Iris pigment epithelial cell (primary cell): ENCODE results near the gene BAG3.
"Not testable (repeated sequence)": the region's sequence is repeated elsewhere in the genome, so short reads cannot be mapped to it uniquely, and the experiment has no call there.

Experiments
- DNase-seq: peaks from one replicate; pipeline ENCODE4 v3.0.0-alpha.2; 2011; ENCODE audit warnings: low read depth

BAG3 gene

GRCh38 chr10:119693262-119693957 is 42.2 kb downstream of the BAG3 start:
- DNase-seq: peak; percentile 36

GRCh38 chr10:119694608-119695007 is 43.4 kb downstream of the BAG3 start:
- DNase-seq: no peak

- no peak for DNase-seq
These were observed 49.3 kb downstream of the BAG3 start for GRCh38 chr10:119700321-119700954.

- DNase-seq: peak; percentile 75
These were observed 50.7 kb downstream of the BAG3 start for GRCh38 chr10:119701861-119702260.

DNA sequence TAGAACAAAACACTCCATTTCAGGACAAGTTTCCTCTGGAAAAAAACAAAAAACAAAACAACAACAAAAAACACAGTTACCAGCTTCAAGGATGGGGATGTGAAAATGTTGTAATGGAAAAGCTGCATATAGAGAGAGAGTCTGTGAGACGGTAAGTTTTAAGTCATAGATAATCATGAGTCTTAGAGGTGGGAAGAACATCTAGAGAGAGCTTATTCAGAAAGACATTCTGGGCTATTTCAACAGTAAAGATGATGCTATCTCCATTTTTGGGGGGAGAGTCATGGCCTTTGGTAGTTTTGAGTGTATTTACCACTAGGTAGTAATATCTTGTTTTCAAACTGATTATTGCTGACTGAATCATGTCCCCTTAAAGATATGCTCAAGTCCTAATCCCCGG is 51.4 kb downstream of the BAG3 start:
- no peak for DNase-seq

DNA sequence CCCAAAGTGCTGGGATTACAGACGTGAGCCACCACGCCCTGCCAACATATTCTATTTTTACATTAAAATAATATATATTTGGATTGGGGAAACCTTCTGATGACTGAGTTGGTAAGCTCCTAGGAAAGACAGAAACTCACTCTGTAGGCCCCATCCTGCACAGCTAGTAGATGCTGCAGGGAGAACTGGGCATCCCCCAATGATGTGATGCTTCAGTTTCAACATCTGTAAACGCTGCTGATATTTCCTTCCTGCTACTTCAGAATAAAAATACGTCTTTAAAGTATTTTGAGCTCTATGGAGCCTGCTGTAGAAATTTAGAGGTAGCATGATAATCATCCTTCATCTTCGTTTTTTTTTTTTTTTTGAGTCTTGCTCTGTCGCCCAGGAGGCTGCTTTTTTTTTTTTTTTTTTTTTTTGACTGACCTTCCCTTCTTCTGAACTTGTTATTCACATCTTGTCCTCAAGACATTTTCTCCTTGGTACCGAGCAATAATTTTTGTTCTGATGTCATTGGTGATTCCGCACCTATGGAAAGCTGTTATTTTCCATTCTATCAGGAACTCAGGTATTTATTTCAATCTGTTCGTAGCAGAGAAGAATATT is 52.8 kb downstream of the BAG3 start:
- no peak for DNase-seq

DNA sequence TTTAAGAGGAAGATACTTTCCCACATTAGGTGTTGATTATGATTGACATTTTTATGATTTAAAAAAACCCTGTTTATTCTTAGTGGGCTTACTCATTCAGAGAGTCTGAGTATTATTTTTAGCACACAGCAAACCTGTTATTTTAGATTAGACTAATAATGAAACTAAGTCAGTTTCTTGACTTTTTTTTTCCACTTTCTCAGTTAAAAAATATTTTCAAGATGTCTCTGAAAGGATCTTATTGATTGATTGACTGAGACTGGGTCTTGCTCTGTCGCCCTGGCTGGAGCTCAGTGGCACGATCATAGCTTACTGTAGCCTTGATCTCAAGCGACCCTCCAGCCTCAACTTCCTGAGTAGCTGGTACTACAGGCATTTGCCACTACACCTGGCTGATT is 54.3 kb downstream of the BAG3 start:
- no peak for DNase-seq

DNA sequence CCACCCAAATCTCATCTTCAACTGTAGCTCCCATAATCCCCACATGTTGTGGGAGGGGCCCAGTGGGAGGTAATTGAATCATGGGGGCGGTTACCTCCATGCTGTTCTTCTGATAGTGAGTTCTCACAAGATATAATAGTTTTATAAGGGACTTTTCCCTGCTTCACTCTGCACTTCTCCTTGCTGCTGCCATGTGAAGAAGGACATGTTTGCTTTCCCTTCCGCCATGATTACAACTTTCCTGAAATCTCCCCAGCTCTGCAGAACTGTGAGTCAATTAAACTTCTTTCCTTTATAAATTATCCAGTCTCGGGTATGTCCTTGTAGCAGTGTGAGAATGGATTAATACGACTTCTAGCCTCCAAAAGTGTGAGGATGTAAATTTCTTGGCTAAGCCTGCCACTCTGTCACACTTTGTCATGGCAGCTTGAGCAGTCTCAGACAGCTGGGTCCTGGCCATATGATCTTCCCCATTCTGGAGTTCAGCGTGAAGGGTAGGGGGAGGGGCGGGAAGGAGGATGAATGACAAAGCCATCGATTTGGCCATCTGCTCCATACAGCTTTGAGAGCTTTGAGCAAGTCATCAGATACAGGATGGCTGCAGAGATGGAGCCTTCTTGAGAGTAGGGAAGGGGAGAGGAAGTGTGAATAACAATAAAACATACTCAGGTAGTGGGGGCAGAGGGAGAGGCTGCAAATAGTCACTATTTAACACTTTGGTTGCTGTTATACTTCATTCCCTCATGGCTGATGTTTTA is 55.5 kb downstream of the BAG3 start:
- no peak for DNase-seq

GRCh38 chr10:119707331-119707730 is 56.2 kb downstream of the BAG3 start:
- DNase-seq: not testable (repeated sequence)

DNA sequence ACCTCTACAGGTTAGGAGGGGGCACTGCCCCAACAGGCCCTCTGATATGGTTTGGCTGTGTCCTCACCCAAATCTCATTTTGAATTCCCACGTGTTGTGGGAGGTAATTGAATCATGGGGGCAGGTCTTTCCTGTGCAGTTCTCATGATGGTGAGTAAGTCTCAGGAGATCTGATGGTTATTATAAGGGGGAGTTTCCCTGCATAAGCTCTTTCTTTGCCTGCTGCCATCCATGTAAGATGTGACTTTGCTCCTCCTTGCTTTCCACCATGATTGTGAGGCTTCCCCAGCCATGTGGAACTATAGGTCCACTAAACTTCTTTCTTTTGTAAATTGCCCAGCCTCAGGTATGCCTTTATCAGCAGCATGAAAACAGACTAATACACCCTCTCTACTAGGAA is 59.8 kb downstream of the BAG3 start:
- DNase-seq: not testable (repeated sequence)

DNA sequence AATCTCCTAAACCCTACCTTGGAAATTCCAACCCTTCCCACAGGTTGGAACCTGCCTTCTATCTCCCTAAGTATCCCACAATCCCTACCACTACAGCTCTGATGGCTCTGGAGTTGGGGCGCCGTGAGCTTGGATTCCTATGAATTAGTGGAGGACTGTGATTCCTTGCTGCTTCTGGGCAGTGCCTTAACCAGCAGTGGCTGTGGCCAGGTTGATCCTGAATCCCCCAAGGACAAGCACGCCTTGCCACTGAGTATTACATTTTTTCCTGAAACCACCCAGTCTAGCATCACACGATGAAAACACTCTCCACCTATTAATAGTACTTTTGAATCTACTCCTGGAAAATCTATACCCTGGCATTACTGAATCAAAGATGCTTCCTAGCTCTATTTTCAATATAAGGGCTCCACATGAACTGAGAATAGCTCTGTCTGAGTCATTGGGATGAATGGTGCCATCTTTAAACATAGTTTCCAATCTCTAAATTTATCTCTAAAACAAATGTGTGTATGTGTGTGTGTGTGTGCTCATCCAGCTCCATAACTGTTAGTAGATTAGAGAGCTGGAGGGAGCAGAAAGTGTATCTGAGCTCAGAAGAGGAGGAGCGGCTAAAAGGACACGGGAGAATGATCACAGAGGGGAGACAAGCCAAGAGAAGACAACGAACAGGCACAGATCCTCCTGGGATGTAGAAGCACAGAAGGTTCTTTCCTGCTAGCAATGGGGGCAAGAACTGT is 62.7 kb downstream of the BAG3 start:
- DNase-seq: no peak

GRCh38 chr10:119714484-119714816 is 63.3 kb downstream of the BAG3 start:
- no peak for DNase-seq

GRCh38 chr10:119715628-119716505 is 64.7 kb downstream of the BAG3 start:
- no peak for DNase-seq

GRCh38 chr10:119723161-119723560 is 72.0 kb downstream of the BAG3 start:
- no peak for DNase-seq

DNA sequence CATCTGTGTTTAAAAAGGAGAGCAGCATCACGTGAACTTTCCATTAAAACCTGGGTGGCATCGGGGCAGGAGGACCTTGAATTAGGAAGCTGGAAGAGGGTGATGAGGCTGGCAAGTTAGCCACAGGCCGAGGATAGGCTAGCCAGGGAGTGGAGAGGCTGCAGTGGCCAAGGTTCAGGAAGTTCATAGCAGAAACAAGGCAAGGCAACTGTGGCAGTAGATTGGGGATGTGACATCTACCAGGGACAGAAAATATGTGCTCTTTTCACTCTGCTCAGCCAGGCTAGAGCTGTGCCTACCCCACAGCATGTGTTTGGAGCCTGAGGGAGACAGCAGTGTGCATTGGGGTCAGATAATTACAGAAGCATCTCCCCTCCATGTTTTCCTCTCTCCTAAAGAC is 72.4 kb downstream of the BAG3 start:
- DNase-seq: no peak

- peak; percentile 38 for DNase-seq
These were observed 73.7 kb downstream of the BAG3 start for GRCh38 chr10:119724593-119725516.

- no peak for DNase-seq
These were observed 74.3 kb downstream of the BAG3 start for GRCh38 chr10:119725517-119725827.

- peak; percentile 98 for DNase-seq
These were observed 74.9 kb downstream of the BAG3 start, which contains the start of gene INPP5F for GRCh38 chr10:119725828-119726675. TSS of gene INPP5F (plus strand) at chr10:119726050. CDS start at chr10:119726263, 213 bp downstream.

- no peak for DNase-seq
These were observed 75.6 kb downstream of the BAG3 start for GRCh38 chr10:119726676-119727261.
